Measurements from ENCODE around the gene EFCAB6.

The EFCAB6 gene

GRCh38 chr22:43820651-43821305, 8.7 kb upstream of the EFCAB6 start:
- TF ChIP-seq CTCF (IDR thresholded peaks at IDR 0.05; ENCODE audit: low read depth, low read length, missing control alignments): no peak
- H3K4me3 ChIP-seq (replicated peaks; ENCODE audit: low read depth, low read length): no peak overlapping the region
- no peak for DNase-seq (ENCODE audit: extremely low read depth, low read depth)

- no peak for TF ChIP-seq CTCF (IDR thresholded peaks at IDR 0.05; ENCODE audit: low read depth, low read length, missing control alignments)
- no peak overlapping the region for H3K4me3 ChIP-seq (replicated peaks; ENCODE audit: low read depth, low read length)
- no peak for DNase-seq (ENCODE audit: extremely low read depth, low read depth)
These were observed 8.0 kb upstream of the EFCAB6 start for GRCh38 chr22:43819931-43820640.

- no peak for TF ChIP-seq CTCF (IDR thresholded peaks at IDR 0.05; ENCODE audit: low read depth, low read length, missing control alignments)
- H3K4me3 ChIP-seq (replicated peaks; ENCODE audit: low read depth, low read length): no peak overlapping the region
- no peak for DNase-seq (ENCODE audit: extremely low read depth, low read depth)
These were observed 7.4 kb upstream of the EFCAB6 start for GRCh38 chr22:43819421-43819921.

- no peak overlapping the region for H3K4me3 ChIP-seq (replicated peaks; ENCODE audit: low read depth, low read length)
- TF ChIP-seq CTCF (IDR thresholded peaks at IDR 0.05; ENCODE audit: low read depth, low read length, missing control alignments): no peak
- DNase-seq (ENCODE audit: extremely low read depth, low read depth): no peak
These were observed 6.9 kb upstream of the EFCAB6 start for GRCh38 chr22:43818981-43819380.

GRCh38 chr22:43817402-43817801, 5.3 kb upstream of the EFCAB6 start:
- no peak for DNase-seq (ENCODE audit: extremely low read depth, low read depth)
- no peak for TF ChIP-seq CTCF (IDR thresholded peaks at IDR 0.05; ENCODE audit: low read depth, low read length, missing control alignments)
- H3K4me3 ChIP-seq (replicated peaks; ENCODE audit: low read depth, low read length): no peak overlapping the region

- no peak overlapping the region for H3K4me3 ChIP-seq (replicated peaks; ENCODE audit: low read depth, low read length)
- no peak for TF ChIP-seq CTCF (IDR thresholded peaks at IDR 0.05; ENCODE audit: low read depth, low read length, missing control alignments)
- no peak for DNase-seq (ENCODE audit: extremely low read depth, low read depth)
These were observed 2.2 kb upstream of the EFCAB6 start for GRCh38 chr22:43814264-43814663.
